ENCODE results near the gene LMO4.

LMO4 gene

GRCh38 chr1:87359586-87359985 lies 30.9 kb downstream of the LMO4 start:
- TF ChIP-seq POLR2AphosphoS5 (IDR thresholded peaks at IDR 0.05; ENCODE audit: borderline replicate concordance, low read depth, low read length): no peak
- no peak for TF ChIP-seq FOXP2 (optimal IDR thresholded peaks at IDR 0.05; ENCODE audit: control extremely low read depth, extremely low read length, insufficient read depth)
- no peak for TF ChIP-seq EZH2 (IDR thresholded peaks at IDR 0.05)
- no peak overlapping the region for H3K9ac ChIP-seq (ENCODE audit: insufficient read length)
- H3K27ac ChIP-seq: no peak overlapping the region
- no peak for DNase-seq (ENCODE audit: low read depth, low spot score)
- no peak overlapping the region for H3K4me3 ChIP-seq
- no peaks in the 10 kb centered on the region for H3K36me3 ChIP-seq (ENCODE audit: insufficient read depth, low read length)
- H3K9me3 ChIP-seq (ENCODE audit: low read depth, low read length): no peaks in the 10 kb centered on the region

- H3K27ac ChIP-seq: no peak overlapping the region
- no peaks in the 10 kb centered on the region for H3K9me3 ChIP-seq (ENCODE audit: low read depth, low read length)
- no peak overlapping the region for H3K4me3 ChIP-seq
Measured at GRCh38 chr1:87362063-87362833, 33.6 kb downstream of the LMO4 start.

GRCh38 chr1:87362834-87363426 lies 34.2 kb downstream of the LMO4 start:
- Histone ChIP-seq H3K27ac (no peak overlapping the region), H3K9me3 (ENCODE audit: low read depth, low read length) (no peaks in the 10 kb centered on the region), H3K4me3 (no peak overlapping the region), H3K36me3 (ENCODE audit: insufficient read depth, low read length) (no peaks in the 10 kb centered on the region), H3K9ac (ENCODE audit: insufficient read length) (no peak overlapping the region)
- DNase-seq (ENCODE audit: low read depth, low spot score): no peak
- TF ChIP-seq POLR2AphosphoS5 (IDR thresholded peaks at IDR 0.05; ENCODE audit: borderline replicate concordance, low read depth, low read length): no peak
- no peak for TF ChIP-seq FOXP2 (optimal IDR thresholded peaks at IDR 0.05; ENCODE audit: control extremely low read depth, extremely low read length, insufficient read depth)
- TF ChIP-seq EZH2 (IDR thresholded peaks at IDR 0.05): no peak

More at GRCh38 chr1:87362063-87362833, 33.6 kb downstream of the LMO4 start:
- DNase-seq (ENCODE audit: low read depth, low spot score): no peak
- TF ChIP-seq FOXP2 (optimal IDR thresholded peaks at IDR 0.05; ENCODE audit: control extremely low read depth, extremely low read length, insufficient read depth): no peak
- TF ChIP-seq POLR2AphosphoS5 (IDR thresholded peaks at IDR 0.05; ENCODE audit: borderline replicate concordance, low read depth, low read length): no peak
- no peak for TF ChIP-seq EZH2 (IDR thresholded peaks at IDR 0.05)
- H3K36me3 ChIP-seq (ENCODE audit: insufficient read depth, low read length): no peaks in the 10 kb centered on the region
- H3K9ac ChIP-seq (ENCODE audit: insufficient read length): no peak overlapping the region

GRCh38 chr1:87367549-87367948 lies 38.9 kb downstream of the LMO4 start:
- Histone ChIP-seq H3K9ac (ENCODE audit: insufficient read length) (no peak overlapping the region), H3K4me3 (no peak overlapping the region), H3K9me3 (ENCODE audit: low read depth, low read length) (no peaks in the 10 kb centered on the region), H3K27ac (no peak overlapping the region), H3K36me3 (ENCODE audit: insufficient read depth, low read length) (no peaks in the 10 kb centered on the region)
- no peak for DNase-seq (ENCODE audit: low read depth, low spot score)
- TF ChIP-seq FOXP2 (optimal IDR thresholded peaks at IDR 0.05; ENCODE audit: control extremely low read depth, extremely low read length, insufficient read depth) (no peak), EZH2 (IDR thresholded peaks at IDR 0.05) (no peak), POLR2AphosphoS5 (IDR thresholded peaks at IDR 0.05; ENCODE audit: borderline replicate concordance, low read depth, low read length) (no peak)

GRCh38 chr1:87368907-87369306 lies 40.2 kb downstream of the LMO4 start:
- Histone ChIP-seq H3K4me3 (no peak overlapping the region), H3K36me3 (ENCODE audit: insufficient read depth, low read length) (no peaks in the 10 kb centered on the region), H3K27ac (no peak overlapping the region), H3K9me3 (ENCODE audit: low read depth, low read length) (no peaks in the 10 kb centered on the region), H3K9ac (ENCODE audit: insufficient read length) (no peak overlapping the region)
- no peak for DNase-seq (ENCODE audit: low read depth, low spot score)
- TF ChIP-seq POLR2AphosphoS5 (IDR thresholded peaks at IDR 0.05; ENCODE audit: borderline replicate concordance, low read depth, low read length) (no peak), EZH2 (IDR thresholded peaks at IDR 0.05) (no peak), FOXP2 (optimal IDR thresholded peaks at IDR 0.05; ENCODE audit: control extremely low read depth, extremely low read length, insufficient read depth) (no peak)

- Histone ChIP-seq H3K27ac (no peak overlapping the region), H3K9ac (ENCODE audit: insufficient read length) (no peak overlapping the region), H3K9me3 (ENCODE audit: low read depth, low read length) (no peaks in the 10 kb centered on the region), H3K36me3 (ENCODE audit: insufficient read depth, low read length) (no peaks in the 10 kb centered on the region), H3K4me3 (no peak overlapping the region)
- TF ChIP-seq FOXP2 (optimal IDR thresholded peaks at IDR 0.05; ENCODE audit: control extremely low read depth, extremely low read length, insufficient read depth) (no peak), EZH2 (IDR thresholded peaks at IDR 0.05) (no peak), POLR2AphosphoS5 (IDR thresholded peaks at IDR 0.05; ENCODE audit: borderline replicate concordance, low read depth, low read length) (no peak)
- no peak for DNase-seq (ENCODE audit: low read depth, low spot score)
Measured at GRCh38 chr1:87369736-87370478, 41.2 kb downstream of the LMO4 start.

GRCh38 chr1:87370544-87370943 lies 41.9 kb downstream of the LMO4 start:
- no peak overlapping the region for H3K4me3 ChIP-seq
- no peak overlapping the region for H3K9ac ChIP-seq (ENCODE audit: insufficient read length)
- H3K27ac ChIP-seq: no peak overlapping the region
- H3K36me3 ChIP-seq (ENCODE audit: insufficient read depth, low read length): no peaks in the 10 kb centered on the region
- no peak for DNase-seq (ENCODE audit: low read depth, low spot score)
- no peak for TF ChIP-seq POLR2AphosphoS5 (IDR thresholded peaks at IDR 0.05; ENCODE audit: borderline replicate concordance, low read depth, low read length)
- no peak for TF ChIP-seq EZH2 (IDR thresholded peaks at IDR 0.05)
- no peak for TF ChIP-seq FOXP2 (optimal IDR thresholded peaks at IDR 0.05; ENCODE audit: control extremely low read depth, extremely low read length, insufficient read depth)
- no peaks in the 10 kb centered on the region for H3K9me3 ChIP-seq (ENCODE audit: low read depth, low read length)

GRCh38 chr1:87379306-87379705 lies 50.6 kb downstream of the LMO4 start:
- H3K9ac ChIP-seq (ENCODE audit: insufficient read length): no peak overlapping the region
- peaks cover 5% of the 10 kb centered on the region; the same call in 1 of the 2 replicates for H3K9me3 ChIP-seq (ENCODE audit: low read depth, low read length)
- H3K4me3 ChIP-seq: no peak overlapping the region
- no peak for TF ChIP-seq EZH2 (IDR thresholded peaks at IDR 0.05)
- no peak for TF ChIP-seq FOXP2 (optimal IDR thresholded peaks at IDR 0.05; ENCODE audit: control extremely low read depth, extremely low read length, insufficient read depth)
- TF ChIP-seq POLR2AphosphoS5 (IDR thresholded peaks at IDR 0.05; ENCODE audit: borderline replicate concordance, low read depth, low read length): no peak
- no peaks in the 10 kb centered on the region for H3K36me3 ChIP-seq (ENCODE audit: insufficient read depth, low read length)
- H3K27ac ChIP-seq: no peak overlapping the region
- DNase-seq (ENCODE audit: low read depth, low spot score): no peak

All from SK-N-MC (cell line).